HepG2 (cell line): ENCODE data around the gene KIAA2012. TPM values are rescaled to one million over a fixed set of nuclear protein-coding genes. Genes with fewer than 3 reads are reported as not detected.

ENCODE experiments used
- CC2D1A ChIP-seq: sonication (generic); formaldehyde crosslinking; IDR thresholded peaks from 2 replicates; pipeline ENCODE4 v1.8.1; 2023; ENCODE audit warnings: mild to moderate bottlenecking, missing genetic modification reagents
- CENPT ChIP-seq: sonication (generic); formaldehyde crosslinking; IDR thresholded peaks from 2 replicates; pipeline ENCODE4 v1.8.0; 2022; ENCODE audit warnings: low read depth, mild to moderate bottlenecking, moderate library complexity, missing genetic modification reagents
- CENPX ChIP-seq: sonication (generic); formaldehyde crosslinking; IDR thresholded peaks from 2 replicates; pipeline ENCODE4 v1.9.0; 2021; ENCODE audit warnings: mild to moderate bottlenecking, missing genetic modification reagents, moderate library complexity
- FOXO1 ChIP-seq: sonication (generic); formaldehyde crosslinking; IDR thresholded peaks from 2 replicates; pipeline ENCODE4 v1.4.0; 2020; ENCODE audit warnings: missing genetic modification reagents
- HMG20A ChIP-seq: IDR thresholded peaks from 2 replicates; pipeline ENCODE4 v1.6.1; 2016; ENCODE audit warnings: borderline replicate concordance
- KAT8 ChIP-seq: IDR thresholded peaks from 2 replicates; pipeline ENCODE4 v1.6.1; 2016; ENCODE audit warnings: missing genetic modification reagents, missing compliant biosample characterization
- KDM3A ChIP-seq: IDR thresholded peaks from 2 replicates; pipeline ENCODE4 v1.6.1; 2018; ENCODE audit warnings: low read depth, missing compliant biosample characterization
- KLF12 ChIP-seq: sonication (generic); formaldehyde crosslinking; IDR thresholded peaks from 2 replicates; pipeline ENCODE4 v1.4.0; 2020; ENCODE audit warnings: missing genetic modification reagents, borderline replicate concordance
- MAX ChIP-seq: IDR thresholded peaks from 2 replicates; pipeline ENCODE4 v1.6.1; 2012; ENCODE audit warnings: inconsistent platforms
- MNT ChIP-seq: fragments of 450-650 bp; IDR thresholded peaks from 2 replicates; pipeline ENCODE4 v1.6.1; 2016
- PATZ1 ChIP-seq: sonication (generic); formaldehyde crosslinking; IDR thresholded peaks from 2 replicates; pipeline ENCODE4 v1.4.0; 2020; ENCODE audit warnings: missing genetic modification reagents
- SALL1 ChIP-seq: sonication (generic); formaldehyde crosslinking; IDR thresholded peaks from 2 replicates; pipeline ENCODE4 v1.8.0; 2022; ENCODE audit warnings: mild to moderate bottlenecking, missing genetic modification reagents
- TAF15 ChIP-seq: fragments of 200-400 bp; formaldehyde crosslinking; IDR thresholded peaks from one replicate; pipeline ENCODE4 v1.6.1; 2018; ENCODE audit warnings: mild to moderate bottlenecking, low read depth, low read length; ENCODE audit not compliant: poor library complexity, severe bottlenecking
- TBX2 ChIP-seq: sonication (generic); formaldehyde crosslinking; IDR thresholded peaks from 2 replicates; pipeline ENCODE4 v1.5.0; 2020; ENCODE audit warnings: missing genetic modification reagents, mild to moderate bottlenecking, borderline replicate concordance
- TRAFD1 ChIP-seq: sonication (generic); formaldehyde crosslinking; IDR thresholded peaks from 2 replicates; pipeline ENCODE4 v1.5.1; 2020; ENCODE audit warnings: missing genetic modification reagents, mild to moderate bottlenecking, borderline replicate concordance
- ZBTB1 ChIP-seq: sonication (generic); formaldehyde crosslinking; IDR thresholded peaks from 2 replicates; pipeline ENCODE4 v1.4.0; 2020; ENCODE audit warnings: missing genetic modification reagents, borderline replicate concordance
- ZNF224 ChIP-seq: sonication (generic); formaldehyde crosslinking; IDR thresholded peaks from 2 replicates; pipeline ENCODE4 v1.5.0; 2020; ENCODE audit warnings: mild to moderate bottlenecking, missing genetic modification reagents
- ZNF275 ChIP-seq: sonication (generic); formaldehyde crosslinking; IDR thresholded peaks from 2 replicates; pipeline ENCODE4 v1.8.0; 2022; ENCODE audit warnings: missing genetic modification reagents, mild to moderate bottlenecking, inconsistent platforms, borderline replicate concordance
- ZNF513 ChIP-seq: sonication (generic); formaldehyde crosslinking; conservative IDR thresholded peaks from 2 replicates; pipeline ENCODE4 v1.5.0; 2020; ENCODE audit warnings: missing genetic modification reagents
- ZNF547 ChIP-seq: sonication (generic); formaldehyde crosslinking; IDR thresholded peaks from 2 replicates; pipeline ENCODE4 v1.5.1; 2020; ENCODE audit warnings: mild to moderate bottlenecking, missing genetic modification reagents
- ZNF713 ChIP-seq: sonication (generic); formaldehyde crosslinking; IDR thresholded peaks from 2 replicates; pipeline ENCODE4 v1.4.0; 2020; ENCODE audit warnings: mild to moderate bottlenecking, missing genetic modification reagents
- ZNF780A ChIP-seq: sonication (generic); formaldehyde crosslinking; IDR thresholded peaks from 2 replicates; pipeline ENCODE4 v1.8.0; 2022; ENCODE audit warnings: mild to moderate bottlenecking, missing genetic modification reagents, moderate library complexity
- polyA plus RNA-seq, 8 experiments: library from polyadenylated mRNA; depleted of rRNA in 3 of 8; stranded (reverse) in 7 of 8; unstranded in 1 of 8; fragments of >200 nt; fragmentation: Illumina TruSeq in 4 of 8; extraction: Trizol in 4 of 8; gene quantifications; 2 replicates each; pipeline versions ENCODE4 v1.2.1 to v1.2.3, GENCODE V29; 2011 to 2016; ENCODE audit warnings: low read depth in 4 of 8, missing spikeins in 1 of 8, mixed read lengths in 1 of 8; ENCODE audit not compliant: insufficient read depth in 1 of 8
- total RNA-seq, 5 experiments: library from RNA; depleted of rRNA; stranded (reverse); fragments of >200 nt; fragmentation: Illumina TruSeq; extraction: Trizol; gene quantifications; 2 replicates each; pipeline ENCODE4 v1.2.3, GENCODE V29; 2016; ENCODE audit warnings: low read depth in 1 of 5

The KIAA2012 gene
- total and polyA plus RNA-seq, 2 of the 13 experiments (the other 11 are each of a cell fraction or from before 2014, with no cell fraction given), result not detected

- TF ChIP-seq TRAFD1 (no peak), HMG20A (CRISPR knock-in tag) (no peak), ZNF275 (CRISPR knock-in tag) (no peak), CENPX (CRISPR knock-in tag) (no peak), ZNF780A (CRISPR knock-in tag) (no peak), TAF15 (peak; percentile 9), KDM3A (CRISPR knock-in tag) (no peak), TBX2 (CRISPR knock-in tag) (no peak), PATZ1 (no peak), SALL1 (CRISPR knock-in tag) (no peak), MNT (no peak), KLF12 (CRISPR knock-in tag) (no peak), FOXO1 (no peak), ZNF224 (CRISPR knock-in tag) (no peak), ZNF547 (CRISPR knock-in tag) (no peak), ZBTB1 (no peak), MAX (peak; percentile 35), KAT8 (CRISPR knock-in tag) (no peak), CC2D1A (CRISPR knock-in tag) (no peak), CENPT (CRISPR knock-in tag) (0 out of 2 replicates have a peak, but pooled peaks have one; percentile 25), ZNF713 (CRISPR knock-in tag) (no peak), ZNF513 (CRISPR knock-in tag) (no peak)
Measured at GRCh38 chr2:202034249-202035088, 38.6 kb upstream of the KIAA2012 start (continued).
